ENCODE measurements around the gene SCML2.

SCML2 gene

GRCh38 chrX:18368402-18368801, 13.9 kb upstream of the SCML2 start:
- TF ChIP-seq SUZ12 (IDR thresholded peaks at IDR 0.05; ENCODE audit: extremely low read depth, insufficient read depth, insufficient read length) (no peak), YY1 (IDR thresholded peaks at IDR 0.05; ENCODE audit: insufficient read depth, insufficient read length) (no peak), ZNF274 (IDR thresholded peaks at IDR 0.05; ENCODE audit: low read depth, low read length) (no peak)
- H3K9ac ChIP-seq (ENCODE audit: insufficient read length, low read depth): no peak overlapping the region
- no peak for DNase-seq (ENCODE audit: low read depth, low spot score)
- H3K4me3 ChIP-seq (ENCODE audit: insufficient read length, low read depth): no peak overlapping the region
- no peaks in the 10 kb centered on the region for H3K9me3 ChIP-seq (ENCODE audit: insufficient read depth, low read length)
- H3K27me3 ChIP-seq (ENCODE audit: insufficient read depth, insufficient read length): no peaks in the 10 kb centered on the region
- no peaks in the 10 kb centered on the region for H3K36me3 ChIP-seq (ENCODE audit: insufficient read depth, insufficient read length, low read length)
- no peaks in the 10 kb centered on the region for H3K4me1 ChIP-seq (ENCODE audit: insufficient read depth, insufficient read length)

GRCh38 chrX:18360867-18361266, 6.4 kb upstream of the SCML2 start:
- Histone ChIP-seq H3K9ac (ENCODE audit: insufficient read length, low read depth) (no peak overlapping the region), H3K27me3 (ENCODE audit: insufficient read depth, insufficient read length) (peaks cover 1% of the 10 kb centered on the region), H3K9me3 (ENCODE audit: insufficient read depth, low read length) (no peaks in the 10 kb centered on the region), H3K4me3 (ENCODE audit: insufficient read length, low read depth) (no peak overlapping the region), H3K36me3 (ENCODE audit: insufficient read depth, insufficient read length, low read length) (no peaks in the 10 kb centered on the region), H3K4me1 (ENCODE audit: insufficient read depth, insufficient read length) (no peaks in the 10 kb centered on the region)
- DNase-seq (ENCODE audit: low read depth, low spot score): no peak
- no peak for TF ChIP-seq YY1 (IDR thresholded peaks at IDR 0.05; ENCODE audit: insufficient read depth, insufficient read length)
- no peak for TF ChIP-seq SUZ12 (IDR thresholded peaks at IDR 0.05; ENCODE audit: extremely low read depth, insufficient read depth, insufficient read length)

DNA sequence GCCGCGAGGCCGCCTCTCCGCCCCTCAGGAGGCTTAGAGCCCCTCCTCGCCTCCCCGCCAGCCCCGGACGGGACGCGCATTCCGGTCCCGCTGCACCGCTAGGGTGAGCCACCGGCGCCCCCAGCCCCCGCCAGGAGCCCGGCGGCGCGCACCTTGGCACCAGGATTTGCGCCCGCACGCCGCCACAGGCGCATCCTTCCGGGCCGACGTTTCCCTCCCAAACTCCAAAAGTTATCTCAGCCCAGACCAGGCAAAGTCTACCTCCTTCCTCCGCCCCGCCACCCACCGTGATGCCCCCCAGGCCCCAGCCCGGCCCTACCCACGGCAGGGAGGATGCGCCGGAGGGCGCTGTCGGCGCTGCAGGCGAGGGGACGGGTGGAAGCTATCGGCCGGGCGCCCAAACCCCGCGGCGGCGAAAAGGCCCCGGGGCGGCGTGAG, 538 bp downstream of the SCML2 start:
- TF ChIP-seq SUZ12 (IDR thresholded peaks at IDR 0.05; ENCODE audit: extremely low read depth, insufficient read depth, insufficient read length): no peak
- TF ChIP-seq YY1 (IDR thresholded peaks at IDR 0.05; ENCODE audit: insufficient read depth, insufficient read length): no peak
- no peak for TF ChIP-seq ZNF274 (IDR thresholded peaks at IDR 0.05; ENCODE audit: low read depth, low read length)
- DNase-seq (ENCODE audit: low read depth, low spot score): peak; percentile 23
- Histone ChIP-seq H3K9ac (ENCODE audit: insufficient read length, low read depth) (peak overlapping the region; percentile 88), H3K36me3 (ENCODE audit: insufficient read depth, insufficient read length, low read length) (no peaks in the 10 kb centered on the region), H3K27me3 (ENCODE audit: insufficient read depth, insufficient read length) (peaks cover 11% of the 10 kb centered on the region), H3K9me3 (ENCODE audit: insufficient read depth, low read length) (no peaks in the 10 kb centered on the region), H3K4me3 (ENCODE audit: insufficient read length, low read depth) (peak overlapping the region; percentile 69), H3K4me1 (ENCODE audit: insufficient read depth, insufficient read length) (no peaks in the 10 kb centered on the region)

GRCh38 chrX:18351784-18352183, 2.7 kb downstream of the SCML2 start:
- no peak overlapping the region for H3K4me3 ChIP-seq (ENCODE audit: insufficient read length, low read depth)
- no peaks in the 10 kb centered on the region for H3K9me3 ChIP-seq (ENCODE audit: insufficient read depth, low read length)
- no peaks in the 10 kb centered on the region for H3K36me3 ChIP-seq (ENCODE audit: insufficient read depth, insufficient read length, low read length)
- no peaks in the 10 kb centered on the region for H3K4me1 ChIP-seq (ENCODE audit: insufficient read depth, insufficient read length)
- DNase-seq (ENCODE audit: low read depth, low spot score): no peak
- TF ChIP-seq ZNF274 (IDR thresholded peaks at IDR 0.05; ENCODE audit: low read depth, low read length): no peak
- TF ChIP-seq SUZ12 (IDR thresholded peaks at IDR 0.05; ENCODE audit: extremely low read depth, insufficient read depth, insufficient read length): no peak
- TF ChIP-seq YY1 (IDR thresholded peaks at IDR 0.05; ENCODE audit: insufficient read depth, insufficient read length): no peak
- H3K9ac ChIP-seq (ENCODE audit: insufficient read length, low read depth): no peak overlapping the region
- peaks cover 11% of the 10 kb centered on the region for H3K27me3 ChIP-seq (ENCODE audit: insufficient read depth, insufficient read length)

GRCh38 chrX:18348047-18348446, 6.4 kb downstream of the SCML2 start:
- no peak for DNase-seq (ENCODE audit: low read depth, low spot score)
- no peak overlapping the region for H3K9ac ChIP-seq (ENCODE audit: insufficient read length, low read depth)
- TF ChIP-seq SUZ12 (IDR thresholded peaks at IDR 0.05; ENCODE audit: extremely low read depth, insufficient read depth, insufficient read length): no peak
- no peak for TF ChIP-seq ZNF274 (IDR thresholded peaks at IDR 0.05; ENCODE audit: low read depth, low read length)
- no peak for TF ChIP-seq YY1 (IDR thresholded peaks at IDR 0.05; ENCODE audit: insufficient read depth, insufficient read length)

DNA sequence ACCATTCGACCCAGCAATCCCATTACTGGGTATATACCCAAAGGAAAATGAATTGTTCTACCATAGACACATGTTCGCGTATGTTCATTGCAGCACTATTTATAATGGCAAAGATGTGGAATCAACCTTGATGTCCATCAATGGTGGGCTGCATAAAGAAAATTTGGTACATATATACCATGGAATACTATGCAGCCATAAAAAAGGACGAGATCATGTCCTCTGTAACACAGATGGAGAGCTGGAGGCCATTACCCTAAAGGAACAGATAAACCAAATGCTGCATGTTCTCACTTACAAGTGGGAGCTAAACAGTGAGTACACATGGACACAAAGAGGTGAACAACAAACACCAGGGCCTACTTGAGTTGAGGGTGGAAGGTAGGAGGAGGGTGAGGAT, 45.1 kb downstream of the SCML2 start:
- H3K4me1 ChIP-seq (ENCODE audit: insufficient read depth, insufficient read length): no peaks in the 10 kb centered on the region
- peaks cover 15% of the 10 kb centered on the region for H3K36me3 ChIP-seq (ENCODE audit: insufficient read depth, insufficient read length, low read length)
- no peak overlapping the region for H3K9ac ChIP-seq (ENCODE audit: insufficient read length, low read depth)
- DNase-seq (ENCODE audit: low read depth, low spot score): no peak
- TF ChIP-seq YY1 (IDR thresholded peaks at IDR 0.05; ENCODE audit: insufficient read depth, insufficient read length) (no peak), ZNF274 (IDR thresholded peaks at IDR 0.05; ENCODE audit: low read depth, low read length) (no peak), SUZ12 (IDR thresholded peaks at IDR 0.05; ENCODE audit: extremely low read depth, insufficient read depth, insufficient read length) (no peak)
- H3K4me3 ChIP-seq (ENCODE audit: insufficient read length, low read depth): no peak overlapping the region
- H3K27me3 ChIP-seq (ENCODE audit: insufficient read depth, insufficient read length): no peaks in the 10 kb centered on the region
- H3K9me3 ChIP-seq (ENCODE audit: insufficient read depth, low read length): peaks cover 12% of the 10 kb centered on the region; the same call in 1 of the 2 replicates

More at GRCh38 chrX:18348047-18348446, 6.4 kb downstream of the SCML2 start:
- Histone ChIP-seq H3K4me1 (ENCODE audit: insufficient read depth, insufficient read length) (no peaks in the 10 kb centered on the region), H3K9me3 (ENCODE audit: insufficient read depth, low read length) (no peaks in the 10 kb centered on the region), H3K36me3 (ENCODE audit: insufficient read depth, insufficient read length, low read length) (no peaks in the 10 kb centered on the region), H3K4me3 (ENCODE audit: insufficient read length, low read depth) (no peak overlapping the region), H3K27me3 (ENCODE audit: insufficient read depth, insufficient read length) (no peaks in the 10 kb centered on the region)

GRCh38 chrX:18297251-18297650, 57.2 kb downstream of the SCML2 start:
- Histone ChIP-seq H3K27me3 (ENCODE audit: insufficient read depth, insufficient read length) (no peaks in the 10 kb centered on the region), H3K4me1 (ENCODE audit: insufficient read depth, insufficient read length) (no peaks in the 10 kb centered on the region), H3K9me3 (ENCODE audit: insufficient read depth, low read length) (no peaks in the 10 kb centered on the region), H3K9ac (ENCODE audit: insufficient read length, low read depth) (no peak overlapping the region), H3K36me3 (ENCODE audit: insufficient read depth, insufficient read length, low read length) (no peaks in the 10 kb centered on the region), H3K4me3 (ENCODE audit: insufficient read length, low read depth) (no peak overlapping the region)
- TF ChIP-seq YY1 (IDR thresholded peaks at IDR 0.05; ENCODE audit: insufficient read depth, insufficient read length) (no peak), SUZ12 (IDR thresholded peaks at IDR 0.05; ENCODE audit: extremely low read depth, insufficient read depth, insufficient read length) (no peak), ZNF274 (IDR thresholded peaks at IDR 0.05; ENCODE audit: low read depth, low read length) (no peak)
- DNase-seq (ENCODE audit: low read depth, low spot score): no peak
